Prostate gland (tissue), 2 donors: Measurements from ENCODE around the gene IL9R.

Experiments used
- POLR2A ChIP-seq: fragments of 450-650 bp; IDR thresholded peaks from one replicate; pipeline ENCODE4 v1.6.1; 2016; ENCODE audit warnings: antibody characterized with exemption, mild to moderate bottlenecking
- TF ChIP-seq, protein P1 (sequence below), 4 experiments: fragments of 200-600 bp in 2 of 4; fragments of 450-650 bp in 2 of 4; sonication (generic) in 2 of 4; IDR thresholded peaks; 1 replicate in 3 of 4; 2 replicates in 1 of 4; pipeline ENCODE4 v1.5.1; 2016 to 2019; ENCODE audit warnings: antibody characterized with exemption in 4 of 4, mild to moderate bottlenecking in 2 of 4, moderate library complexity in 2 of 4

DNA sequence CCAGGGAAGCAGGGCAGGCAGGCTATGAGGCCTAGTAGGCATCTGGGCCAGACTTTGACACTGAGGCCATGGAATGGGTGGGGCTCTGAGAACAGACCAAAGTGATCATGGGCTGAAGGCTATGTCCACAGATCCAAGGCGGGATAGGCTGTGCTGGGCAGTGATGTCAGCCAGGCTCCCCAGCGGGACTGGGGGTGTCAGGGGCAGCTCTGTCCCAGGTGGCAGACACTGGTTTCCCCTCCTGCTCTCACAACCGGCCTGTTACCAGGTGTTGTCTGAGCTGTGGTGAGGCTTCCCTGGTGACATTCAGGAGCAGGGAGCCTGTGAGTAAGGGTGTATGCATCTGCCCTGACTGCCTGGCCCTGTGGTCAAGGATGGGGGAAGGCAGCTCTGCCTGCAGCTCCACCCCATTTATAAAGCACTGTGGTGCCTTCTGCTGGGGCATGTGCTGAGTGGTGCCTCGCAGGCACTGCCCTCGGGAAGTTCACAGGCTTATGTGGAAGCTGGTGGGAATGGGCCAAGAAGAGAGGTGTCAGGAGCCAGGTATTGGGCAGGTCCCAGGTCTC is 2.9 kb downstream of the IL9R start:
- TF ChIP-seq, protein P1, sequence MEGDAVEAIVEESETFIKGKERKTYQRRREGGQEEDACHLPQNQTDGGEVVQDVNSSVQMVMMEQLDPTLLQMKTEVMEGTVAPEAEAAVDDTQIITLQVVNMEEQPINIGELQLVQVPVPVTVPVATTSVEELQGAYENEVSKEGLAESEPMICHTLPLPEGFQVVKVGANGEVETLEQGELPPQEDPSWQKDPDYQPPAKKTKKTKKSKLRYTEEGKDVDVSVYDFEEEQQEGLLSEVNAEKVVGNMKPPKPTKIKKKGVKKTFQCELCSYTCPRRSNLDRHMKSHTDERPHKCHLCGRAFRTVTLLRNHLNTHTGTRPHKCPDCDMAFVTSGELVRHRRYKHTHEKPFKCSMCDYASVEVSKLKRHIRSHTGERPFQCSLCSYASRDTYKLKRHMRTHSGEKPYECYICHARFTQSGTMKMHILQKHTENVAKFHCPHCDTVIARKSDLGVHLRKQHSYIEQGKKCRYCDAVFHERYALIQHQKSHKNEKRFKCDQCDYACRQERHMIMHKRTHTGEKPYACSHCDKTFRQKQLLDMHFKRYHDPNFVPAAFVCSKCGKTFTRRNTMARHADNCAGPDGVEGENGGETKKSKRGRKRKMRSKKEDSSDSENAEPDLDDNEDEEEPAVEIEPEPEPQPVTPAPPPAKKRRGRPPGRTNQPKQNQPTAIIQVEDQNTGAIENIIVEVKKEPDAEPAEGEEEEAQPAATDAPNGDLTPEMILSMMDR (IDR thresholded peaks at IDR 0.05): no peak
- TF ChIP-seq POLR2A: no peak
